Endometrial microvascular endothelial cells (primary cell): ENCODE results near the gene MGAT5. TPM values are rescaled to one million over a fixed set of nuclear protein-coding genes. Genes with fewer than 3 reads are reported as not detected.

Experiments used
- in situ Hi-C: cut with HindIII; loops from 2 replicates; pipeline ENCODE4 v1.10.0; 2017; ENCODE audit warnings: low sequenced_read_pairs, low pct_unique_long_range_greater_than_20kb; ENCODE audit errors: inconsistent ontology term
- total RNA-seq: library from RNA; depleted of rRNA; stranded (reverse); fragments of >200 nt; gene quantifications from one replicate; pipeline ENCODE4 v1.2.3, GENCODE V29; 2015; ENCODE audit errors: inconsistent ontology term

Gene MGAT5
- total RNA-seq, 1 donor from 2014 or later, result 90.9 TPM

DNA sequence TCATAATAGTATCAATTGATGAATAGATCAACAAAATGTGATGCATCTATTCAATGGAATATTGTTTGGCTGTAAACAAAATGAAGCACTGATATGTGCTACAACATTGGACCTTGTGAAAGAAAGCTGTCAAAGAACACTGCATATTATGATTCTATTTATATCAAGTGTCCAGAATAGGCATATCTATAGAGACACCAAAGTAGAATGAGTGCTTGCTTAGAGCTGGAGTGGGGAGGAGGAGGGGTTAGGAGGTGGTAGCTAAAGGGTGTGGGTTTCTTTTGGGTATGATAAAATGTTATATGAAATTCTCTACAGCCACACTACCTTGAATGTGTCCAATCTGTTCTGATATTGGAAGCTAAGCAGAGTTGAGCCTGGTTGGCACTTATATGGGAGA is 23.0 kb upstream of the MGAT5 start:
- in situ Hi-C loops, result no loop called here

GRCh38 chr2:134231301-134231964 is 22.4 kb upstream of the MGAT5 start:
- in situ Hi-C loops, result no loop called here

GRCh38 chr2:134231965-134232340 is 21.9 kb upstream of the MGAT5 start:
- in situ Hi-C loops, result no loop called here

DNA sequence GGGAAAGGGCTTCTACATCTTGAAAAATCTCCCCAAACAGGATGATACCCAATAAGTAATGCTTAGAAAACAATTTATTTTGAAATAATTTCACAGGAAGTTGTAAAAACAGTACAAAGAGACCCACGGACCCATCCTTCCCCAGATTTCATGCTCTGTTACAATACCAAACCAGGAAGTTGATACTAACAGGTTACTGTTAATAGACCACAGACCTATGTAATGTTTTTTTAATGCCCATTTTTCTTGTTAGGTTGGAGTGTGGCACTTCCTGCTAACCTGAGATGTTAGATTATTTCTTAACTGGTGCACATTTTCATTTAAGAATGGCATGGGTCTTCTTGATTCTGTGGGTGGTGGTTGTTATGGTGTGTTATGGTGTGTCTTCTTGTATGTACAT is 21.4 kb upstream of the MGAT5 start:
- in situ Hi-C loops, result no loop called here

DNA sequence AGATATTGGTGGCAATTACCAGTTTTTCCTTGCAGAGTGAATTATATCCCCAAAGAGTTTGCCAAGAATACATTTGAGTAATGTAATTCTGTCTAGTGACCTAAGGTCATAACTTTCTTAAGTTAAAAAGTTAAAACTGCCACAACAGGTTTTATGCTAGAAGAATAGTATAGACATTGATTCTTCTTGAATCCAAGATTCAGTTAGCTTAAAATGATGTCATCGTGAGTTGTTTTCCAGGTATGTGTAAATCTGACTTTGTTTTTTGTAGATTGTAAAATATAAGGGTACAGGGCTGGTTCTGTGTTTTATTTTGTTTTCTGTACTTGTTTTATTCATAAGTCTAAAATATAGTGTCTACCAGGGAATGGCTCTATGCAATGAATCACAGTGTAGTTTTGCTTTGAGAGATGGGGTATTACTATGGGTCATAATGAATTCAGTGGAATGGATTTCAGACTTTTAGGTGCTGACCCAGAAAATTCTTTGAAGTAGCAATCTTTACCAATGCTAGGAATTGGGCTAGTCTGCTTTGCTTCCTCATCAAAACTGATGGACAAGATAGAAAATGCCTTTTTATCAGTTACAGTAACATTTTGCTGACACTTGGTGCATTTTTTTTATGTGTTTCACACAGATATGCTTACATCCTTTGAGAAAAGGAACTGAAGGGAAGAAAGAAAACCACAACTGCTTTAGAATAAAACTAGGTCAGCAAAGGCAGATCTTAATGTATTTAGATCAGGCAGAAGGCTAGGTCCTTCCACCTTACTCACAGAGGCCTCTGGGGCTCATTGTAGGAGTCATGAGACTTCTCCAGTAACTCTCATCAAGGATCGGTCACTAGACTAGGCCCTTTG is 20.8 kb upstream of the MGAT5 start:
- in situ Hi-C loops, result no loop called here

DNA sequence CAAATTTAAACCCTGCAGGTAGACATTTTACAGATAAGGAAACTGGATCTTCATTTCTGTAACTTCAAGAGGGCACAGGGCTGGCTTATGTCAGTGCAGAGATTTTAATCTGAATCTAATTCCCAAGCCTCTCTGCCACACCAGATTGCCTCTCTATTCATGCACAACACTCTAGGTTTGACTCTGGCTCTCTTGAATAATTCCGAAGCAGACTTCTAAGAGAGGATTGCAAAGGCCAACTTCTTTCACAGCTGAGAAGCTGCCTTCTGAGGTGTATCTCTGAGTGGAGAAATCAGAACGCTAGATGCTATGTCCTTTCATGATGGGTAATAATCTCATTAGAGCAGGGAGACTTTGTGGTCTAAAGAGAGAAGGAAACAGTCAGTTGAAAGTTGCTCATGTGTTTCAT is 20.1 kb upstream of the MGAT5 start:
- in situ Hi-C loops, result no loop called here

DNA sequence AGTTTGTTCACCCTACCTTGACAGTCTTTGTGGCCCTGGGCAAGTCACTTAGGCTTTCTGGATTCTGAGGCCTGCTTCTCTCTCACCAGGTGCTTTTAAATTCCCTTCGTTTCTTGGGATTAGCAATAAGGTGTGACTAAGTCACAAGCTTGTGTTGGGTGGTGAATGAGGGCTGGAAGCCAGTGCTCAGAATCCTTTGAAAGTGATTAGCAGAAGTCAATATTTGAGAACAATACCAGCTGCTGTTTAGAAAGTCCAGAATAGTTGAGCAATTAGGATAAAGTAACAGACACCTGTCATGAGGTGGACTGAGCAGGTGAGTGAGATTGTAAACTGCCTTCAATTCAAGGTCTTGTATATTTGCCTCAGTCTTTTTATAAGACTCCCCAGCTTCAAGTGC is 19.3 kb upstream of the MGAT5 start:
- in situ Hi-C loops, result no loop called here

DNA sequence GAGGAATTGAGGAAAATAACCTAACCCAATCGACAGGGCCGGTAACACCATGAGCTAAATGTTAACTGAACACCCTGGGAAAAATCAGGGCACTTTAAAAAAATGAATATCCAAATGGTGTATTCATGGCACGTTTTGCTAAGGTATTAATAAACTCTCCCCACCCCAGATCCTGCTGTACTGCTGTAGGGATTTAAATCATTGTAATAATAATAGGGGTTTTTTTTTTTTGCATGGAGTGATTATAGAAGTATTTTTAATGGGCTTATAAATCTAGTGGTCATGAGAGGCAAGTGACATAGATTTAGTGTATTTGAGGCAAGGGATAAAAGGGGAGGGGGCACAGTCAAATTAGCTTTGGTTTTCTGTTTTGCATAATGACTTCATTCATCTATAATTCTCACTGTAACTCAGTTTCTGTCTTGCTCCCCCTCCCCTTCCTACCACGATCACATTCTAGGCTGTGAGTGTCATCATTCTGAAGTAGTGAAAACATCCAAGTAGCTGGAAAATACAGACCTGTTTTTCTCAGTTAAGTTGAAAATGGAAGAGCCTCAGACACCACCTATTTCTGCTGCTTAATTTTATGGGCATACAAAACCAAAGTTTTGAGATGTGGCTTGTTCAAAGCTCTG is 18.2 kb upstream of the MGAT5 start:
- in situ Hi-C loops, result no loop called here

DNA sequence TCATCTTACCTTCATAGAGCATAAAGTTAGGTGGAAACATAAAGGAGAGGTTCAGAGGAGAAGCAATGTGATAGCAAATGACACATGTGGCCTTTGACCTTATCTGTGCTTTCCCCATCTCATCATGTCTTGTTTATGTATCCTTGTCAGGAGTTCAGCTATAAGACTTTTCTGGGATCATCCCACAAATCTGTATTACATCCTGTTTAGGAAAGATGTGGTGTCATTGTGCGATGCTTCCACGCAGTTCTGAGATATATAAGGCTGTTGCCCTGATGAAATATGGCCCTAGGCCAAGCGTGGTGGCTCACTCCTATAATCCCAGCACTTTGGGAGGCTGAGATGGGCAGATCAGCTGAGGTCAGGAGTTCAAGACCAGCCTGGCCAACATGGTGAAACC is 15.5 kb upstream of the MGAT5 start:
- in situ Hi-C loops, result no loop called here

DNA sequence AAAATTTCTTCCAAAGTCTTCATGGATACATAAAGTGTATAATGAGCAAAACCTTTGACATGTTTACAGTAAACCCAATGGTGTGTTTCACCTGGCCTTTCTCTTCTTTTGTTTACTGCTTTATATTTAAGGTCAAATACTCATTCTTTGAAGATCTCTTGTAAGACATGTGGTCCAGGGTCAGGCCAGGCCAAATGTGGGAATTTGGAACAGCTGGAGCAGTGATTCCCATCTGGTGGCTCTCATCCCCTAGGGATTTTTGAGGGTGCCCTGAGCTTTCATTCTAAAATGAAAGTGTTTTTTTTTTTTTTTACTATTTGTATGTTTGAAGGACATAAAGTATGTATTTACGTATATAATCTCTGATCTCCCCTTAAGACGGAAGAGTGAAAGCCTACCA is 13.8 kb upstream of the MGAT5 start:
- in situ Hi-C loops, result no loop called here

- in situ Hi-C loops, result no loop called here
These were observed 12.0 kb upstream of the MGAT5 start for GRCh38 chr2:134241911-134242310.

GRCh38 chr2:134243244-134243643 is 10.6 kb upstream of the MGAT5 start:
- in situ Hi-C loops, result no loop called here

GRCh38 chr2:134244086-134244485 is 9.8 kb upstream of the MGAT5 start:
- in situ Hi-C loops, result no loop called here

- in situ Hi-C loops, result no loop called here
These were observed 9.3 kb upstream of the MGAT5 start for GRCh38 chr2:134244587-134244986.

DNA sequence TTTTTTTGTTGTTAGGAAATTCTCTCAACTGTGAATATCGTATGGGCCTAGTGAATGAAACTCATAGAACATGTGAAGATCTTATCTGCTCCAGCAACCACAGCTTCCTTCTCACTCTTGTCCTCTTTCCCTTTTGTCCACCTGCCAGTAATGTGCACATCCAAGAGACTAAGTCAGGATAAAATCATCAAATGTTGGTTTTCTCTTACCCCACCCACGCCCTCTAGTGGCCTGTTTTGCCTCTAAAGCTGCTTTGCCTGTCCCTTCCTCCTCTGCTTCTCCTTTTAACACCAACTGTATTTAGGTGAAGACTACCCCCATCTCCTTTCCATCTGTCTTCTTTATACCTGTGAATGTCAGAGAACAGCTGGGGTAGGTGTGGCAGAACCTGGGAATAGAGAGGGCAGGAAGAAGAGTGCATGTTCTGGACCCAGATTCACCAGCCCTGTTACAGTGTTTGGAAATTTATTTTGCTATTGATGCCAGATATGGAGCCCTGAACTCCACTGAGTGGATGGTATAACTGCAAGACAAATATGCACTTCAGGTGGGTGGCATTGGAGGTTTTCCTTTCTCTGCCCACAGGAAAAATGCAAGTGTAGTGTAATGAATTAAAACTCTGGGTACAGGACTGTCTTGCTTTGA is 8.4 kb upstream of the MGAT5 start:
- in situ Hi-C loops, result no loop called here

DNA sequence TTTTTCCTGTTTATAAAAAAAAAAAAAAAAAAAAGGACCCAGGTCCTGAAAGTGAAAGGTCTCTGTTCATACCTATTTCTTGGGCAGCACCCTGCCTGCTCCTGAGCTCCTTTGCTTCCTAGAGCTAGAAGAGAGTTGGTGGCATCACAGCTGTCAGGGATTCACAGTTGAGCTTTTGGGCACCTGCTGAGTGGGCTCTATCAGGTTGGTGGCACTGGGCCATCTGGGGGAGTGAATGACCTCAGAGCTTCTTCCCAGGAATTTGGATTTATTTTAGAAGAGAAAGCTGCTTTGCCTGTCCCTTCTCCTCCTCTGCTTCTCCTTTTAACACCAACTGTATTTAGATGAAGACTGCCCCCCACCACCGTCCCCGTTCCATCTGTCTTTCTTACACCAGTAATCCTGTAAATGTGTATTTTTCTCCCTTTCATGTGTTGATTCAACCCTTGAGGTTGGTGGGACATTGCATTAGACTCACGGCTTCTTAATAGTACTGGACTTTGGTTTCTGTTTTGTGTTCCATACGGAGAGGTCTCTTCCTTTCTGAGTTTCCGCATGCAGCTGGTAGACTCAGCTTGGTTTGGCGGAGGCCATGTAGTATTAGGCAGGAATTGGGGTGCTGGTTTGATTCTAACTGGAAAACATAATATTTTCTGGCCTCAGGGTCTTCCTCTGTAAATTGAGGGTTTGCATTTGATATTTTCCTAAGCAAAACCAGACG is 7.6 kb upstream of the MGAT5 start:
- in situ Hi-C loops, result no loop called here

DNA sequence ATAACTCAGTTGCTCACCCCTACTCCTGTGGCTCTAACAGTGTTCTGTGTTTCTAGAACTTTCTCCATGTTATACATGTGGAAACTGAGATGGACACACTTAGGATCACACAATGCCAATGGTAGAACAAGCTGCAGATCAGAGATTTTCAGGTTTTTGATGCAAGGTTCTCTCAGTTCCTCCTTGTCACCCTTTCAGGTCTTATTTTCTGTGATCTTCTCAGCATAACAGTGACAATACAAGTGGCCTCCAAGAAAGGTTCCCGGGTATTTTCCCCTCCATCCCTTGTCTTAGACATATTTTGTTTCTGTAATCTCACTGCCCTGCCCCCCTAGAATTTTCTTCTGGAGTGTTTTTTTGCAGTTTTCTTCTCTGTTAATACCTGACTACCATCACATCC is 6.2 kb upstream of the MGAT5 start:
- in situ Hi-C loops, result no loop called here

- in situ Hi-C loops, result no loop called here
These were observed 5.0 kb upstream of the MGAT5 start for GRCh38 chr2:134248913-134249312.

DNA sequence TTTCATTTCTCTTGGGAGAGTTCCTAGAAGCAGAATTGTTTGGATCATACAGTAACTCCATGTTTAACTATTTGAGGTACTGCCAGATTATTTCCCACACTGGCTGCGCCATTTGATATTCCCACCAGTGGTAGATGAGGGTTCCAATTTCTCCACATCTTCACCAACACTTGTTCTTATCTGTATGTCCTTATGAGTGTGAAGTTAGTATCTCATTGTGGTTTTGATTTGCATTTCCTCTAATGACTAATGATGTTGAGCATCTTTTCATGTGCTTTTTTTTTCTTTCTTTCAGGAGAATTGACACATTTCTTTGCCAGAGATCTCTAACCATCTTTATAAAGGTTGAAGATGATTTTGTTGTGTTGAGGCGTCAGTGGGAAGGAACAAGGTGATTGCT is 4.1 kb upstream of the MGAT5 start:
- in situ Hi-C loops, result no loop called here
